Amygdala (tissue), 56 donors: ENCODE data around the gene NCAPD2.
A peak's percentile ranks its signal among the peaks of the same experiment; 100 is the strongest.
"Not testable (repeated sequence)": the region's sequence is repeated elsewhere in the genome, so short reads cannot be mapped to it uniquely, and the experiment has no call there.

Experiments
- DNase-seq, 56 donors: peaks; one replicate each; lab custom pipeline; 2025; lab: John Stamatoyannopoulos, UW

The NCAPD2 gene

GRCh38 chr12:6547566-6547965 is 53.7 kb downstream of the NCAPD2 start:
- no peak for DNase-seq

GRCh38 chr12:6547987-6548386 is 54.1 kb downstream of the NCAPD2 start:
- no peak for DNase-seq

- no peak for DNase-seq
Observed at GRCh38 chr12:6548556-6548955, 54.7 kb downstream of the NCAPD2 start.

- peak in 2 of 56 donors; percentile 21 to 55 for DNase-seq
Observed at GRCh38 chr12:6548966-6549683, 55.2 kb downstream of the NCAPD2 start.

GRCh38 chr12:6549684-6550151 is 55.8 kb downstream of the NCAPD2 start:
- no peak for DNase-seq

- DNase-seq = peak in 2 of 56 donors; percentile 20 to 31
Observed at GRCh38 chr12:6550294-6551062, 56.6 kb downstream of the NCAPD2 start.

- DNase-seq = peak in 34 of 56 donors; percentile 35 to 79 (median 64)
Observed at GRCh38 chr12:6551063-6551461, 57.2 kb downstream of the NCAPD2 start.

- DNase-seq = peak in 4 of 56 donors; percentile 24 to 57 (median 32)
Observed at GRCh38 chr12:6551496-6552139, 57.7 kb downstream of the NCAPD2 start.

GRCh38 chr12:6552140-6552551 is 58.2 kb downstream of the NCAPD2 start:
- peak in 21 of 56 donors; percentile 13 to 64 (median 36) for DNase-seq

- peak in 12 of 56 donors; percentile 18 to 70 (median 41) for DNase-seq
Observed at GRCh38 chr12:6553051-6553868, 59.4 kb downstream of the NCAPD2 start.

GRCh38 chr12:6554168-6555017 is 60.5 kb downstream of the NCAPD2 start:
- peak in 45 of 56 donors; percentile 21 to 76 (median 56) for DNase-seq

- peak in 2 of 56 donors; percentile 29 to 36 for DNase-seq
Observed at GRCh38 chr12:6555018-6555691, 61.3 kb downstream of the NCAPD2 start.

- DNase-seq = not testable (repeated sequence)
Observed at GRCh38 chr12:6556496-6556817, 62.6 kb downstream of the NCAPD2 start.

GRCh38 chr12:6556857-6557256 is 63.0 kb downstream of the NCAPD2 start:
- DNase-seq = no peak

- peak in 1 of 56 donors; percentile 12 for DNase-seq
Observed at GRCh38 chr12:6558014-6558760, 64.3 kb downstream of the NCAPD2 start.

- DNase-seq = no peak
Observed at GRCh38 chr12:6559500-6559899, 65.6 kb downstream of the NCAPD2 start.

GRCh38 chr12:6560501-6561205 is 66.8 kb downstream of the NCAPD2 start:
- DNase-seq = no peak
